Mammary epithelial cell (primary cell): ENCODE results near the gene PERCC1.

Experiments
- CTCF ChIP-seq, 2 donors: IDR thresholded peaks in 1 of 2; conservative IDR thresholded peaks in 1 of 2; 2 replicates each; pipeline ENCODE4 v1.5.1; 2011 to 2012; ENCODE audit warnings: inconsistent platforms in 2 of 2, low read length in 2 of 2, mild to moderate bottlenecking in 2 of 2, control low read depth in 1 of 2, low read depth in 1 of 2; ENCODE audit not compliant: insufficient read depth in 1 of 2; ENCODE audit errors: extremely low read depth in 1 of 2
- EZH2 ChIP-seq: IDR thresholded peaks from 2 replicates; pipeline ENCODE4 v1.6.1; 2012; ENCODE audit warnings: low read length, inconsistent platforms, borderline replicate concordance

GRCh38 chr16:1450218-1450617, 19.3 kb downstream of the PERCC1 start:
- TF ChIP-seq CTCF (conservative IDR thresholded peaks at IDR 0.05 in 1 of 2, IDR thresholded peaks at IDR 0.05 in 1 of 2; ENCODE audit: extremely low read depth in 1 of 2, insufficient read depth in 1 of 2, low read depth in 1 of 2, low read length in 2 of 2) (no peak), EZH2 (no peak)
